Testis (tissue), 3 donors: ENCODE measurements around the gene DPP6. TPM values are rescaled to one million over a fixed set of nuclear protein-coding genes. Genes with fewer than 3 reads are reported as not detected.

Experiments used
- DNase-seq: peaks from one replicate; pipeline ENCODE4 v3.0.0-alpha.2; 2019
- H3K27ac ChIP-seq, 2 donors: fragments of 200-600 bp; sonication (generic); one replicate each; pipeline ENCODE4 v1.5.1; 2019
- H3K27me3 ChIP-seq: fragments of 200-600 bp; sonication (generic); one replicate; pipeline ENCODE4 v1.5.1; 2019
- H3K36me3 ChIP-seq: fragments of 200-600 bp; sonication (generic); one replicate; pipeline ENCODE4 v1.5.1; 2017; ENCODE audit warnings: low read depth; ENCODE audit errors: missing control alignments
- H3K4me1 ChIP-seq: fragments of 200-600 bp; sonication (generic); one replicate; pipeline ENCODE4 v1.5.1; 2019
- H3K4me3 ChIP-seq, 2 donors: fragments of 200-600 bp; sonication (generic); one replicate each; pipeline ENCODE4 v1.5.1; 2017 to 2019
- H3K9me3 ChIP-seq: fragments of 200-600 bp; sonication (generic); one replicate; pipeline ENCODE4 v1.5.1; 2017
- CTCF ChIP-seq, 3 experiments: fragments of 450-650 bp in 2 of 3; fragments of 200-600 bp in 1 of 3; sonication (generic) in 1 of 3; IDR thresholded peaks; one replicate each; pipeline ENCODE4 v1.5.1; 2016 to 2019; ENCODE audit warnings: antibody characterized with exemption in 3 of 3, mild to moderate bottlenecking in 2 of 3, moderate library complexity in 1 of 3
- POLR2A ChIP-seq: fragments of 450-650 bp; IDR thresholded peaks from one replicate; pipeline ENCODE4 v1.6.1; 2017; ENCODE audit warnings: antibody characterized with exemption, mild to moderate bottlenecking, moderate library complexity
- WGBS, 2 donors: methylation state at CpG; one replicate each; pipeline ENCODE4 v1.1.5; 2018; 5-methylcytosine and 5-hydroxymethylcytosine counted together
- intact Hi-C: fragments of 100-400 bp; cut with DNase I; formaldehyde crosslinking; loops from one replicate; pipeline ENCODE4 v1.15.1; 2023; ENCODE audit warnings: low total_unique reads
- polyA plus RNA-seq: library from polyadenylated mRNA; stranded (reverse); fragments of 350-450 nt; fragmentation: Illumina TruSeq; extraction: RNeasy Lipid Tissue Mini Kit (QIAGEN cat#74804); gene quantifications from one replicate; pipeline ENCODE4 v1.2.3, GENCODE V29; 2014; ENCODE audit warnings: low read depth, low replicate concordance; ENCODE audit not compliant: insufficient read depth
- total RNA-seq, 2 donors: library from RNA; depleted of rRNA; stranded (reverse); fragments of >200 nt; gene quantifications; one replicate each; pipeline ENCODE4 v1.2.3, GENCODE V29; 2016

The DPP6 gene
- total and polyA plus RNA-seq, 3 donors from 2014 or later = 26.0 to 78.3 (median 52.8) TPM

- intact Hi-C loops = no loop called here
- no peak for TF ChIP-seq POLR2A
- TF ChIP-seq CTCF (IDR thresholded peaks at IDR 0.05) = no peak
- no peak for DNase-seq
- Histone ChIP-seq H3K36me3 (no peaks in the 10 kb centered on the region), H3K4me3 (no peak overlapping the region), H3K9me3 (no peaks in the 10 kb centered on the region), H3K27ac (no peak overlapping the region), H3K4me1 (no peaks in the 10 kb centered on the region), H3K27me3 (no peaks in the 10 kb centered on the region)
Observed at GRCh38 chr7:154532771-154533170, 480.6 kb downstream of the DPP6 start.

- H3K27me3 ChIP-seq = no peaks in the 10 kb centered on the region
- no peaks in the 10 kb centered on the region for H3K4me1 ChIP-seq
- intact Hi-C loops = no loop called here
- no peak for DNase-seq
- no peaks in the 10 kb centered on the region for H3K36me3 ChIP-seq
- 79 to 81% methylated on average over 4 of the region's 4 CpGs for WGBS, 2 donors
- H3K27ac ChIP-seq = no peak overlapping the region
- no peak overlapping the region for H3K4me3 ChIP-seq
- TF ChIP-seq POLR2A = no peak
- TF ChIP-seq CTCF (IDR thresholded peaks at IDR 0.05) = no peak
- H3K9me3 ChIP-seq = no peaks in the 10 kb centered on the region
Observed at GRCh38 chr7:154540596-154540995, 488.4 kb downstream of the DPP6 start.

GRCh38 chr7:154541606-154542005, 489.4 kb downstream of the DPP6 start:
- WGBS, 2 donors = 85 to 95% methylated on average over 5 of the region's 5 CpGs
- intact Hi-C loops = no loop called here
- no peaks in the 10 kb centered on the region for H3K9me3 ChIP-seq
- no peaks in the 10 kb centered on the region for H3K4me1 ChIP-seq
- TF ChIP-seq POLR2A = no peak
- TF ChIP-seq CTCF (IDR thresholded peaks at IDR 0.05) = no peak
- DNase-seq = no peak
- no peaks in the 10 kb centered on the region for H3K27me3 ChIP-seq
- no peak overlapping the region for H3K4me3 ChIP-seq
- H3K36me3 ChIP-seq = no peaks in the 10 kb centered on the region
- H3K27ac ChIP-seq = no peak overlapping the region

GRCh38 chr7:154546946-154547587, 494.9 kb downstream of the DPP6 start:
- Histone ChIP-seq H3K9me3 (no peaks in the 10 kb centered on the region), H3K4me3 (no peak overlapping the region), H3K4me1 (no peaks in the 10 kb centered on the region), H3K27me3 (no peaks in the 10 kb centered on the region), H3K36me3 (no peaks in the 10 kb centered on the region), H3K27ac (no peak overlapping the region)
- WGBS, 2 donors = 51 to 59% methylated on average over 9 of the region's 9 CpGs
- no peak for TF ChIP-seq POLR2A
- TF ChIP-seq CTCF (IDR thresholded peaks at IDR 0.05) = no peak
- DNase-seq = no peak
- intact Hi-C loops = no loop called here

GRCh38 chr7:154553711-154554265, 501.6 kb downstream of the DPP6 start:
- H3K4me3 ChIP-seq = no peak overlapping the region
- DNase-seq = no peak
- intact Hi-C loops = no loop called here
- H3K27me3 ChIP-seq = no peaks in the 10 kb centered on the region
- no peak overlapping the region for H3K27ac ChIP-seq
- no peaks in the 10 kb centered on the region for H3K4me1 ChIP-seq
- 42 to 48% methylated on average over 10 of the region's 10 CpGs for WGBS, 2 donors
- H3K36me3 ChIP-seq = no peaks in the 10 kb centered on the region
- TF ChIP-seq POLR2A (no peak), CTCF (IDR thresholded peaks at IDR 0.05) (no peak)
- no peaks in the 10 kb centered on the region for H3K9me3 ChIP-seq
